ENCODE measurements around the gene AVPR1A.

AVPR1A gene

GRCh38 chr12:63129927-63130326 is 21.1 kb downstream of the AVPR1A start:
- H2BK120ac ChIP-seq (ENCODE audit: low read depth, low read length), result no peak overlapping the region
- no peak overlapping the region for H2AFZ ChIP-seq (ENCODE audit: low read length)
- H2AK5ac ChIP-seq (ENCODE audit: low read depth, low read length), result no peak overlapping the region
- H2BK15ac ChIP-seq (ENCODE audit: low read length), result no peak overlapping the region
- WGBS, 2 donors (ENCODE audit: extremely low coverage in 2 of 2, insufficient read length in 2 of 2, insufficient replicate concordance in 1 of 2), result no CpG with 5 or more reads among the region's 2 CpGs
- no peak overlapping the region for H3K4me2 ChIP-seq (ENCODE audit: insufficient read depth, low read length, poor library complexity, severe bottlenecking)
- H4K91ac ChIP-seq (ENCODE audit: low read depth, low read length, poor library complexity), result no peak overlapping the region
- no peak overlapping the region for H3K4me3 ChIP-seq (ENCODE audit: low read length in 2 of 2)
- H2BK5ac ChIP-seq (ENCODE audit: low read length), result no peak overlapping the region
- H3K14ac ChIP-seq (ENCODE audit: low read length), result no peak overlapping the region
- H3K79me1 ChIP-seq (ENCODE audit: low read depth, low read length), result no peaks in the 10 kb centered on the region
- no peaks in the 10 kb centered on the region for H3K27me3 ChIP-seq (ENCODE audit: control insufficient read depth in 3 of 3, insufficient read depth in 3 of 3, low read depth in 1 of 3, low read length in 3 of 3)
- H3K9me3 ChIP-seq (replicated peaks in 1 of 2; ENCODE audit: control insufficient read depth in 2 of 2, insufficient read depth in 1 of 2, low read depth in 1 of 2, low read length in 2 of 2), result no peaks in the 10 kb centered on the region
- H3K9ac ChIP-seq (ENCODE audit: low read depth, low read length, poor library complexity), result no peak overlapping the region
- no peak overlapping the region for H2BK12ac ChIP-seq (ENCODE audit: low read length)
- no peak overlapping the region for H3K27ac ChIP-seq (replicated peaks; ENCODE audit: low read length)
- H3K23ac ChIP-seq (ENCODE audit: low read depth, low read length, poor library complexity), result no peak overlapping the region
- no peaks in the 10 kb centered on the region for H3K36me3 ChIP-seq (replicated peaks in 1 of 2; ENCODE audit: control insufficient read depth in 2 of 2, insufficient read depth in 2 of 2, low read length in 2 of 2)
- H3K4ac ChIP-seq (ENCODE audit: low read length), result no peak overlapping the region
- DNase-seq (ENCODE audit: low spot score), result no peak
- no peaks in the 10 kb centered on the region for H3K4me1 ChIP-seq (ENCODE audit: control insufficient read depth in 2 of 2, insufficient read depth in 1 of 2, low read depth in 1 of 2, low read length in 2 of 2)
- no peak overlapping the region for H4K8ac ChIP-seq (ENCODE audit: low read depth, low read length)
- H3K18ac ChIP-seq (ENCODE audit: low read length), result no peak overlapping the region

GRCh38 chr12:63124778-63125177 is 26.2 kb downstream of the AVPR1A start:
- Histone ChIP-seq H2BK12ac (ENCODE audit: low read length) (no peak overlapping the region), H3K27ac (replicated peaks; ENCODE audit: low read length) (no peak overlapping the region), H3K18ac (ENCODE audit: low read length) (no peak overlapping the region), H4K8ac (ENCODE audit: low read depth, low read length) (no peak overlapping the region), H2AFZ (ENCODE audit: low read length) (no peak overlapping the region), H3K36me3 (replicated peaks in 1 of 2; ENCODE audit: control insufficient read depth in 2 of 2, insufficient read depth in 2 of 2, low read length in 2 of 2) (no peaks in the 10 kb centered on the region), H2BK120ac (ENCODE audit: low read depth, low read length) (no peak overlapping the region), H3K79me1 (ENCODE audit: low read depth, low read length) (no peaks in the 10 kb centered on the region), H3K4ac (ENCODE audit: low read length) (no peak overlapping the region), H3K23ac (ENCODE audit: low read depth, low read length, poor library complexity) (no peak overlapping the region), H3K9me3 (replicated peaks in 1 of 2; ENCODE audit: control insufficient read depth in 2 of 2, insufficient read depth in 1 of 2, low read depth in 1 of 2, low read length in 2 of 2) (no peaks in the 10 kb centered on the region), H2BK5ac (ENCODE audit: low read length) (no peak overlapping the region), H3K14ac (ENCODE audit: low read length) (no peak overlapping the region), H3K4me1 (ENCODE audit: control insufficient read depth in 2 of 2, insufficient read depth in 1 of 2, low read depth in 1 of 2, low read length in 2 of 2) (no peaks in the 10 kb centered on the region), H3K4me2 (ENCODE audit: insufficient read depth, low read length, poor library complexity, severe bottlenecking) (no peak overlapping the region), H2AK5ac (ENCODE audit: low read depth, low read length) (no peak overlapping the region), H3K27me3 (ENCODE audit: control insufficient read depth in 3 of 3, insufficient read depth in 3 of 3, low read depth in 1 of 3, low read length in 3 of 3) (no peaks in the 10 kb centered on the region), H3K9ac (ENCODE audit: low read depth, low read length, poor library complexity) (no peak overlapping the region), H4K91ac (ENCODE audit: low read depth, low read length, poor library complexity) (no peak overlapping the region), H2BK15ac (ENCODE audit: low read length) (no peak overlapping the region), H3K4me3 (ENCODE audit: low read length in 2 of 2) (no peak overlapping the region)
- no peak for DNase-seq (ENCODE audit: low spot score)

GRCh38 chr12:63103494-63104131 is 47.4 kb downstream of the AVPR1A start:
- no peak overlapping the region for H3K18ac ChIP-seq (ENCODE audit: low read length)
- no peak overlapping the region for H4K8ac ChIP-seq (ENCODE audit: low read depth, low read length)
- H2AFZ ChIP-seq (ENCODE audit: low read length), result no peak overlapping the region
- H2BK15ac ChIP-seq (ENCODE audit: low read length), result no peak overlapping the region
- H3K4me1 ChIP-seq (ENCODE audit: control insufficient read depth in 2 of 2, insufficient read depth in 1 of 2, low read depth in 1 of 2, low read length in 2 of 2), result peaks cover 0 to 2% of the 10 kb centered on the region in 2 donors
- H3K4me2 ChIP-seq (ENCODE audit: insufficient read depth, low read length, poor library complexity, severe bottlenecking), result no peak overlapping the region
- no peak overlapping the region for H3K9ac ChIP-seq (ENCODE audit: low read depth, low read length, poor library complexity)
- no peak overlapping the region for H3K27ac ChIP-seq (replicated peaks; ENCODE audit: low read length)
- no peak overlapping the region for H4K91ac ChIP-seq (ENCODE audit: low read depth, low read length, poor library complexity)
- no peaks in the 10 kb centered on the region for H3K79me1 ChIP-seq (ENCODE audit: low read depth, low read length)
- H3K14ac ChIP-seq (ENCODE audit: low read length), result no peak overlapping the region
- H3K23ac ChIP-seq (ENCODE audit: low read depth, low read length, poor library complexity), result no peak overlapping the region
- H2BK12ac ChIP-seq (ENCODE audit: low read length), result no peak overlapping the region
- no peaks in the 10 kb centered on the region for H3K27me3 ChIP-seq (ENCODE audit: control insufficient read depth in 3 of 3, insufficient read depth in 3 of 3, low read depth in 1 of 3, low read length in 3 of 3)
- no peak overlapping the region for H3K4ac ChIP-seq (ENCODE audit: low read length)
- no peak overlapping the region for H2AK5ac ChIP-seq (ENCODE audit: low read depth, low read length)
- no peak overlapping the region for H3K4me3 ChIP-seq (ENCODE audit: low read length in 2 of 2)
- H3K9me3 ChIP-seq (replicated peaks in 1 of 2; ENCODE audit: control insufficient read depth in 2 of 2, insufficient read depth in 1 of 2, low read depth in 1 of 2, low read length in 2 of 2), result no peaks in the 10 kb centered on the region
- no peak for DNase-seq (ENCODE audit: low spot score)
- H3K36me3 ChIP-seq (replicated peaks in 1 of 2; ENCODE audit: control insufficient read depth in 2 of 2, insufficient read depth in 2 of 2, low read length in 2 of 2), result no peaks in the 10 kb centered on the region
- no peak overlapping the region for H2BK5ac ChIP-seq (ENCODE audit: low read length)
- no peak overlapping the region for H2BK120ac ChIP-seq (ENCODE audit: low read depth, low read length)
- WGBS, 2 donors (ENCODE audit: extremely low coverage in 2 of 2, insufficient read length in 2 of 2, insufficient replicate concordance in 1 of 2), result no CpG with 5 or more reads among the region's 5 CpGs

GRCh38 chr12:63101920-63102319 is 49.1 kb downstream of the AVPR1A start:
- H2BK120ac ChIP-seq (ENCODE audit: low read depth, low read length), result no peak overlapping the region
- no peak overlapping the region for H3K18ac ChIP-seq (ENCODE audit: low read length)
- no peak overlapping the region for H3K9ac ChIP-seq (ENCODE audit: low read depth, low read length, poor library complexity)
- H3K79me1 ChIP-seq (ENCODE audit: low read depth, low read length), result no peaks in the 10 kb centered on the region
- no peak overlapping the region for H4K8ac ChIP-seq (ENCODE audit: low read depth, low read length)
- H2BK15ac ChIP-seq (ENCODE audit: low read length), result no peak overlapping the region
- no peak overlapping the region for H3K27ac ChIP-seq (replicated peaks; ENCODE audit: low read length)
- no peak overlapping the region for H3K23ac ChIP-seq (ENCODE audit: low read depth, low read length, poor library complexity)
- no peak overlapping the region for H3K4me2 ChIP-seq (ENCODE audit: insufficient read depth, low read length, poor library complexity, severe bottlenecking)
- no peak overlapping the region for H3K4ac ChIP-seq (ENCODE audit: low read length)
- no peak overlapping the region for H2BK5ac ChIP-seq (ENCODE audit: low read length)
- no peak overlapping the region for H3K14ac ChIP-seq (ENCODE audit: low read length)
- H2AK5ac ChIP-seq (ENCODE audit: low read depth, low read length), result no peak overlapping the region
- H3K4me1 ChIP-seq (ENCODE audit: control insufficient read depth in 2 of 2, insufficient read depth in 1 of 2, low read depth in 1 of 2, low read length in 2 of 2), result peaks cover 0 to 2% of the 10 kb centered on the region in 2 donors
- H3K4me3 ChIP-seq (ENCODE audit: low read length in 2 of 2), result no peak overlapping the region
- H3K27me3 ChIP-seq (ENCODE audit: control insufficient read depth in 3 of 3, insufficient read depth in 3 of 3, low read depth in 1 of 3, low read length in 3 of 3), result no peaks in the 10 kb centered on the region
- H3K9me3 ChIP-seq (replicated peaks in 1 of 2; ENCODE audit: control insufficient read depth in 2 of 2, insufficient read depth in 1 of 2, low read depth in 1 of 2, low read length in 2 of 2), result no peaks in the 10 kb centered on the region
- H4K91ac ChIP-seq (ENCODE audit: low read depth, low read length, poor library complexity), result no peak overlapping the region
- H2AFZ ChIP-seq (ENCODE audit: low read length), result no peak overlapping the region
- no CpG with 5 or more reads among the region's 2 CpGs for WGBS, 2 donors (ENCODE audit: extremely low coverage in 2 of 2, insufficient read length in 2 of 2, insufficient replicate concordance in 1 of 2)
- no peak overlapping the region for H2BK12ac ChIP-seq (ENCODE audit: low read length)
- no peaks in the 10 kb centered on the region for H3K36me3 ChIP-seq (replicated peaks in 1 of 2; ENCODE audit: control insufficient read depth in 2 of 2, insufficient read depth in 2 of 2, low read length in 2 of 2)
- DNase-seq (ENCODE audit: low spot score), result no peak
